HCT116 (cell line): Measurements from ENCODE around the gene SCN7A. TPM values are rescaled to one million over a fixed set of nuclear protein-coding genes. Genes with fewer than 3 reads are reported as not detected.

Experiments used
- ATAC-seq: fragments of 200-7000 bp; cut with Tn5 transposase; 2 replicates; pipeline ENCODE4 v1.9.1; 2020; ENCODE audit warnings: mild to moderate bottlenecking, moderate library complexity
- BruUV-seq: library from RNA; stranded (reverse); fragments of 400-500 nt; replicated peaks from 2 replicates; lab custom pipeline; 2021; lab: Mats Ljungman, UMichigan
- CTCF ChIA-PET: fragments of 300-600 bp; sonication (Branson Sonifier 250); formaldehyde crosslinking; loops from one replicate; lab custom pipeline; 2021; ENCODE audit warnings: antibody characterized with exemption; lab: Charles Lee
- POLR2A ChIA-PET: fragments of 300-600, 350-600 bp; sonication (Branson Sonifier 250); formaldehyde crosslinking; loops from one replicate; lab custom pipeline; 2021; ENCODE audit warnings: antibody characterized with exemption; lab: Charles Lee
- RAD21 ChIA-PET, 2 experiments: fragments of 300-600 bp; sonication (Branson Sonifier 250); formaldehyde crosslinking; loops; one replicate each; lab custom pipeline; 2023; ENCODE audit warnings: low total read pairs in 2 of 2; ENCODE audit not compliant: uncharacterized antibody in 2 of 2, unreplicated experiment in 2 of 2, low non-redundant PET in 1 of 2; lab: Charles Lee
- DNase-seq: peaks from one replicate; pipeline ENCODE4 v3.0.0-alpha.2; 2010; ENCODE audit warnings: low read depth, low spot score
- H2AFZ ChIP-seq: fragments of 200-600 bp; shearing (Covaris generic), sonication (generic); 2 replicates; pipeline ENCODE4 v1.6.1; 2017; ENCODE audit warnings: low read depth, mixed run types, mixed read lengths, antibody characterized with exemption, low read length; ENCODE audit not compliant: poor library complexity, severe bottlenecking
- H3K27ac ChIP-seq: 2 replicates; pipeline ENCODE4 v1.5.1; 2012; ENCODE audit warnings: low read depth, low read length
- H3K27me3 ChIP-seq: fragments of 200-600 bp; sonication (generic); 2 replicates; pipeline ENCODE4 v1.6.1; 2016; ENCODE audit warnings: mixed run types, low read length, mixed read lengths; ENCODE audit not compliant: insufficient read depth
- H3K36me3 ChIP-seq, 2 experiments: fragments of 200-500 bp in 1 of 2; fragments of 200-600 bp in 1 of 2; sonication (Bioruptor generic) in 1 of 2; sonication (generic) in 1 of 2; 2 replicates each; pipeline versions ENCODE4 v1.5.1 to v1.6.1; 2014 to 2016; ENCODE audit warnings: low read length in 2 of 2, inconsistent platforms in 1 of 2, mixed read lengths in 1 of 2, mixed run types in 1 of 2; ENCODE audit not compliant: insufficient read depth in 2 of 2, control insufficient read depth in 1 of 2
- H3K4me1 ChIP-seq, 2 experiments: fragments of 200-600 bp in 1 of 2; sonication (generic) in 1 of 2; 2 replicates each; pipeline versions ENCODE4 v1.5.1 to v1.6.1; 2012 to 2017; ENCODE audit warnings: low read length in 2 of 2, inconsistent platforms in 1 of 2, mild to moderate bottlenecking in 1 of 2, mixed read lengths in 1 of 2, mixed run types in 1 of 2, moderate library complexity in 1 of 2; ENCODE audit not compliant: insufficient read depth in 2 of 2, control insufficient read depth in 1 of 2
- H3K4me2 ChIP-seq: fragments of 200-600 bp; sonication (generic); 2 replicates; pipeline ENCODE4 v1.6.1; 2017; ENCODE audit warnings: mixed run types, low read length, mixed read lengths
- H3K4me3 ChIP-seq, 2 experiments: fragments of 200-600 bp in 1 of 2; sonication (generic) in 1 of 2; replicated peaks in 1 of 2; 2 replicates each; pipeline ENCODE4 v1.5.1; 2011 to 2016; ENCODE audit warnings: low read length in 2 of 2, control low read depth in 1 of 2, low read depth in 1 of 2, mild to moderate bottlenecking in 1 of 2, mixed read lengths in 1 of 2, mixed run types in 1 of 2
- H3K79me2 ChIP-seq: fragments of 200-600 bp; sonication (generic); 2 replicates; pipeline ENCODE4 v1.6.1; 2017; ENCODE audit warnings: mild to moderate bottlenecking, mixed run types, low read length, moderate library complexity, mixed read lengths; ENCODE audit not compliant: insufficient read depth
- H3K9ac ChIP-seq: fragments of 200-600 bp; sonication (generic); 2 replicates; pipeline ENCODE4 v1.6.1; 2016; ENCODE audit warnings: low read length, mixed read lengths
- H3K9me2 ChIP-seq: fragments of 200-600 bp; sonication (generic), shearing (Covaris generic); 2 replicates; pipeline ENCODE4 v1.6.1; 2017; ENCODE audit warnings: mixed run types, mild to moderate bottlenecking, moderate library complexity; ENCODE audit not compliant: insufficient read depth
- H3K9me3 ChIP-seq, 2 experiments: fragments of 200-500 bp in 1 of 2; fragments of 200-600 bp in 1 of 2; sonication (Bioruptor generic) in 1 of 2; sonication (generic) in 1 of 2; 2 replicates each; pipeline ENCODE4 v1.6.1; 2014 to 2017; ENCODE audit warnings: low read length in 2 of 2, mixed read lengths in 2 of 2, inconsistent platforms in 1 of 2, low read depth in 1 of 2, mild to moderate bottlenecking in 1 of 2, mixed run types in 1 of 2, moderate library complexity in 1 of 2; ENCODE audit not compliant: control insufficient read depth in 1 of 2, insufficient read depth in 1 of 2
- H4K20me1 ChIP-seq: fragments of 200-600 bp; sonication (generic), shearing (Covaris generic); 2 replicates; pipeline ENCODE4 v1.6.1; 2017; ENCODE audit warnings: mixed run types, mild to moderate bottlenecking, moderate library complexity; ENCODE audit not compliant: insufficient read depth
- ATF3 ChIP-seq: IDR thresholded peaks from 2 replicates; pipeline ENCODE4 v1.6.1; 2012
- CBX3 ChIP-seq: IDR thresholded peaks from 2 replicates; pipeline ENCODE4 v1.6.1; 2012; ENCODE audit warnings: low read depth
- CEBPB ChIP-seq: IDR thresholded peaks from 2 replicates; pipeline ENCODE4 v1.6.1; 2012; ENCODE audit warnings: low read depth
- EGR1 ChIP-seq: IDR thresholded peaks from 2 replicates; pipeline ENCODE4 v1.6.1; 2012; ENCODE audit warnings: low read depth
- EZH2phosphoT487 ChIP-seq: fragments of 200-600 bp; IDR thresholded peaks from 2 replicates; pipeline ENCODE4 v1.6.1; 2018; ENCODE audit warnings: antibody characterized with exemption, borderline replicate concordance
- FOSL1 ChIP-seq: IDR thresholded peaks from 2 replicates; pipeline ENCODE4 v1.6.1; 2012; ENCODE audit warnings: low read depth
- JUND ChIP-seq: IDR thresholded peaks from 2 replicates; pipeline ENCODE4 v1.6.1; 2012
- MAX ChIP-seq: IDR thresholded peaks from 2 replicates; pipeline ENCODE4 v1.6.1; 2012
- POLR2A ChIP-seq: IDR thresholded peaks from 2 replicates; pipeline ENCODE4 v1.7.0; 2011; ENCODE audit warnings: borderline replicate concordance; ENCODE audit not compliant: insufficient read depth, insufficient read length; ENCODE audit errors: extremely low read depth
- POLR2AphosphoS5 ChIP-seq: IDR thresholded peaks from 2 replicates; pipeline ENCODE4 v1.6.1; 2011; ENCODE audit warnings: mild to moderate bottlenecking, low read depth, low read length, moderate library complexity
- REST ChIP-seq: IDR thresholded peaks from 2 replicates; pipeline ENCODE4 v1.6.1; 2012; ENCODE audit warnings: low read depth
- SIN3A ChIP-seq: IDR thresholded peaks from 2 replicates; pipeline ENCODE4 v1.6.1; 2012; ENCODE audit warnings: low read depth
- SP1 ChIP-seq: IDR thresholded peaks from 2 replicates; pipeline ENCODE4 v1.6.1; 2012; ENCODE audit warnings: low read depth
- SRF ChIP-seq: IDR thresholded peaks from 2 replicates; pipeline ENCODE4 v1.6.1; 2012; ENCODE audit warnings: low read depth
- TCF7L2 ChIP-seq: IDR thresholded peaks from 2 replicates; pipeline ENCODE4 v1.7.0; 2011; ENCODE audit warnings: borderline replicate concordance, inconsistent platforms; ENCODE audit not compliant: insufficient read depth, insufficient read length; ENCODE audit errors: extremely low read depth
- ZFX ChIP-seq: fragments of 450-650 bp; IDR thresholded peaks from 2 replicates; pipeline ENCODE4 v1.6.1; 2017
- ZNF274 ChIP-seq: fragments of 200-500 bp; sonication (Bioruptor generic); IDR thresholded peaks from 2 replicates; pipeline ENCODE4 v1.6.1; 2014; ENCODE audit warnings: mild to moderate bottlenecking, low read depth, low read length, inconsistent platforms
- intact Hi-C: fragments of 100-400 bp; cut with micrococcal nuclease; formaldehyde crosslinking; loops from 2 replicates; pipeline ENCODE4 v1.10.0; 2022
- total RNA-seq: library from RNA; stranded (reverse); gene quantifications from one replicate; pipeline ENCODE4 v1.2.1, GENCODE V29; 2021; ENCODE audit not compliant: unreplicated experiment

SCN7A gene
- total RNA-seq, 1 experiment from 2014 or later, result 0.07 TPM

GRCh38 chr2:166519391-166519962 is 25.4 kb upstream of the SCN7A start:
- Histone ChIP-seq H3K9me3 (no peaks in the 10 kb centered on the region), H2AFZ (no peak overlapping the region), H3K79me2 (no peaks in the 10 kb centered on the region), H3K9ac (no peak overlapping the region), H3K27ac (no peak overlapping the region), H3K9me2 (no peaks in the 10 kb centered on the region), H4K20me1 (no peaks in the 10 kb centered on the region), H3K4me2 (no peak overlapping the region), H3K36me3 (no peaks in the 10 kb centered on the region), H3K4me1 (no peaks in the 10 kb centered on the region), H3K27me3 (peaks cover 8% of the 10 kb centered on the region; the same call in 1 of the 2 replicates), H3K4me3 (no peak overlapping the region)
- BruUV-seq, result no TSS peak
- ChIA-PET CTCF (interaction anchor here (1.0 kb wide), 1 partner anchor 11 kb away, joined by 3 read pairs; no protein-coding TSS in a partner anchor), POLR2A (no interaction called here), RAD21 (no interaction called here)
- TF ChIP-seq FOSL1, result no peak
- no peak for TF ChIP-seq TCF7L2
- no peak for TF ChIP-seq SIN3A
- TF ChIP-seq JUND, result no peak
- TF ChIP-seq POLR2AphosphoS5, result no peak
- no peak for TF ChIP-seq POLR2A
- TF ChIP-seq ATF3, result no peak
- intact Hi-C loops, result loop anchor here (5.0 kb wide), 1 partner anchor 157 kb away; no protein-coding TSS in a partner anchor
- ATAC-seq, result no peak
- no peak for DNase-seq

GRCh38 chr2:166518634-166519390 is 24.8 kb upstream of the SCN7A start:
- Histone ChIP-seq H3K4me1 (no peaks in the 10 kb centered on the region), H3K36me3 (no peaks in the 10 kb centered on the region), H3K4me2 (no peak overlapping the region), H3K9me2 (no peaks in the 10 kb centered on the region), H4K20me1 (no peaks in the 10 kb centered on the region), H3K9ac (no peak overlapping the region), H3K4me3 (no peak overlapping the region), H3K27ac (no peak overlapping the region), H3K79me2 (no peaks in the 10 kb centered on the region), H2AFZ (no peak overlapping the region), H3K27me3 (peaks cover 8% of the 10 kb centered on the region; the same call in 1 of the 2 replicates)
- ATAC-seq (no peak), DNase-seq (no peak)
- CTCF ChIA-PET, result interaction anchor here (1.0 to 1.3 kb wide), 2 partner anchors 12 to 19 kb away, joined by 3 to 4 read pairs; no protein-coding TSS in a partner anchor
- RAD21 ChIA-PET, result no interaction called here
- no TSS peak for BruUV-seq
- POLR2A ChIA-PET, result no interaction called here
- intact Hi-C loops, result loop anchor here (5.0 kb wide), 1 partner anchor 157 kb away; no protein-coding TSS in a partner anchor
- no peak for TF ChIP-seq ZNF274
- no peak for TF ChIP-seq CBX3
- TF ChIP-seq POLR2AphosphoS5, result no peak
- no peak for TF ChIP-seq FOSL1
- TF ChIP-seq MAX, result no peak
- no peak for TF ChIP-seq EGR1
- no peak for TF ChIP-seq CEBPB
- TF ChIP-seq ZFX, result no peak
- no peak for TF ChIP-seq SP1
- no peak for TF ChIP-seq REST
- TF ChIP-seq SRF, result no peak
- no peak for TF ChIP-seq EZH2phosphoT487
- TF ChIP-seq, all 23 proteins: peak for 0
- H3K9me3 ChIP-seq, result no peaks in the 10 kb centered on the region
